OCI-LY7 (cell line): Measurements from ENCODE around the gene TTC13. TPM values are rescaled to one million over a fixed set of nuclear protein-coding genes. Genes with fewer than 3 reads are reported as not detected.

Experiments used
- BruUV-seq: library from RNA; stranded (reverse); fragments of 400-500 nt; replicated peaks from 2 replicates; lab custom pipeline; 2021; lab: Mats Ljungman, UMichigan
- CTCF ChIA-PET: fragments of 300-600 bp; sonication (Branson Sonifier 250); formaldehyde crosslinking; loops from one replicate; lab custom pipeline; 2022; ENCODE audit warnings: antibody characterized with exemption; ENCODE audit not compliant: unreplicated experiment; lab: Charles Lee
- POLR2A ChIA-PET: fragments of 300-600 bp; sonication (Branson Sonifier 250); formaldehyde crosslinking; loops from one replicate; lab custom pipeline; 2022; ENCODE audit warnings: antibody characterized with exemption; lab: Charles Lee
- DNase-seq: peaks from one replicate; pipeline ENCODE4 v3.0.0-alpha.2; 2015; ENCODE audit warnings: low spot score
- H2AFZ ChIP-seq: fragments of 200-600 bp; sonication (generic), shearing (Covaris generic); 2 replicates; pipeline ENCODE4 v1.6.1; 2014; ENCODE audit warnings: mild to moderate bottlenecking, antibody characterized with exemption, low read length, moderate library complexity
- H3K27ac ChIP-seq: fragments of 200-600 bp; sonication (generic); 2 replicates; pipeline ENCODE4 v1.5.1; 2014; ENCODE audit warnings: mixed run types, low read depth, mild to moderate bottlenecking, moderate library complexity, low read length, inconsistent platforms; ENCODE audit not compliant: poor library complexity, severe bottlenecking
- H3K36me3 ChIP-seq: fragments of 200-600 bp; sonication (generic); 2 replicates; pipeline ENCODE4 v1.6.1; 2014; ENCODE audit warnings: mild to moderate bottlenecking, antibody characterized with exemption, low read length, moderate library complexity, mixed read lengths; ENCODE audit not compliant: insufficient read depth
- H3K4me1 ChIP-seq: fragments of 200-600 bp; sonication (generic); 2 replicates; pipeline ENCODE4 v1.5.1; 2014; ENCODE audit warnings: mild to moderate bottlenecking, low read length; ENCODE audit not compliant: insufficient read depth, poor library complexity, severe bottlenecking
- H3K4me2 ChIP-seq: fragments of 200-600 bp; sonication (generic); 2 replicates; pipeline ENCODE4 v1.6.1; 2014; ENCODE audit warnings: mild to moderate bottlenecking, low read length
- H3K4me3 ChIP-seq: fragments of 200-600 bp; sonication (generic); 2 replicates; pipeline ENCODE4 v1.5.1; 2014; ENCODE audit warnings: mild to moderate bottlenecking, low read depth, low read length; ENCODE audit not compliant: poor library complexity, severe bottlenecking
- H3K79me2 ChIP-seq: fragments of 200-600 bp; sonication (generic); 2 replicates; pipeline ENCODE4 v1.6.1; 2016; ENCODE audit warnings: low read depth, mild to moderate bottlenecking, low read length, moderate library complexity, mixed read lengths; ENCODE audit not compliant: insufficient read depth
- H3K9me2 ChIP-seq: fragments of 200-600 bp; sonication (generic); 2 replicates; pipeline ENCODE4 v1.6.1; 2016; ENCODE audit warnings: mild to moderate bottlenecking, low read length, mixed read lengths; ENCODE audit not compliant: insufficient read depth
- H3K9me3 ChIP-seq: fragments of 200-600 bp; sonication (generic); 2 replicates; pipeline ENCODE4 v1.6.1; 2014; ENCODE audit warnings: mild to moderate bottlenecking, mixed run types, low read length, mixed read lengths
- H4K20me1 ChIP-seq: fragments of 200-600 bp; sonication (generic); 2 replicates; pipeline ENCODE4 v1.6.1; 2014; ENCODE audit warnings: mild to moderate bottlenecking, antibody characterized with exemption, low read length, moderate library complexity, mixed read lengths; ENCODE audit not compliant: insufficient read depth
- CTCF ChIP-seq: fragments of 200-600 bp; sonication (generic); conservative IDR thresholded peaks from 2 replicates; pipeline ENCODE4 v1.5.1; 2014; ENCODE audit warnings: mild to moderate bottlenecking, antibody characterized with exemption, low read length, moderate library complexity, mixed read lengths
- EZH2phosphoT487 ChIP-seq: fragments of 200-600 bp; sonication (generic); IDR thresholded peaks from 2 replicates; pipeline ENCODE4 v1.6.1; 2018; ENCODE audit warnings: low read depth, borderline replicate concordance, mild to moderate bottlenecking, mixed run types, antibody characterized with exemption, low read length, moderate library complexity, mixed read lengths
- intact Hi-C: fragments of 100-400 bp; cut with micrococcal nuclease; formaldehyde crosslinking; loops from one replicate; pipeline ENCODE4 v1.10.0; 2022; ENCODE audit not compliant: unreplicated experiment
- total RNA-seq, 2 experiments: library from RNA; depleted of rRNA in 1 of 2; stranded (reverse); fragments of >200 nt in 1 of 2; shearing (Covaris generic) in 1 of 2; gene quantifications; 2 replicates each; pipeline ENCODE4 v1.2.3, GENCODE V29; 2014 to 2022

The TTC13 gene
- total RNA-seq, 2 experiments from 2014 or later: 15.4 to 27.2 TPM

- no peak overlapping the region for H3K27ac ChIP-seq
- ChIA-PET CTCF (no interaction called here), POLR2A (interaction anchor here (0.7 kb wide), 1 partner anchor 26 kb away, joined by 6 read pairs; no protein-coding TSS in a partner anchor)
- intact Hi-C loops: no loop called here
- H4K20me1 ChIP-seq: no peaks in the 10 kb centered on the region; the same call in none of the 2 replicates
- TF ChIP-seq CTCF: no peak
- TF ChIP-seq EZH2phosphoT487: no peak
- no peak for DNase-seq
- H3K79me2 ChIP-seq: peaks cover 20% of the 10 kb centered on the region; the same call in 1 of the 2 replicates
- H3K9me3 ChIP-seq: no peaks in the 10 kb centered on the region
- H3K36me3 ChIP-seq: peaks cover 17% of the 10 kb centered on the region
- no peak overlapping the region for H3K4me2 ChIP-seq
- H3K4me1 ChIP-seq: peaks cover 19% of the 10 kb centered on the region
- H3K4me3 ChIP-seq: no peak overlapping the region
- H2AFZ ChIP-seq: no peak overlapping the region
- H3K9me2 ChIP-seq: no peaks in the 10 kb centered on the region
- BruUV-seq: no TSS peak
These were observed 5.2 kb upstream of the TTC13 start for GRCh38 chr1:230983811-230984210.

GRCh38 chr1:230982696-230983095, 4.0 kb upstream of the TTC13 start:
- CTCF ChIA-PET: no interaction called here
- no TSS peak for BruUV-seq

More at GRCh38 chr1:230982696-230983095, 4.0 kb upstream of the TTC13 start:
- peaks cover 24% of the 10 kb centered on the region; the same call in 1 of the 2 replicates for H3K79me2 ChIP-seq
- POLR2A ChIA-PET: interaction anchor here (0.5 to 1.5 kb wide), 5 partner anchors 8 to 575 kb away, joined by 3 to 5 read pairs (median 3); no protein-coding TSS in a partner anchor
- TF ChIP-seq EZH2phosphoT487 (no peak), CTCF (no peak)
- intact Hi-C loops: no loop called here
- H3K4me2 ChIP-seq: no peak overlapping the region
- no peaks in the 10 kb centered on the region for H3K9me3 ChIP-seq
- H3K36me3 ChIP-seq: peaks cover 17% of the 10 kb centered on the region
- H3K9me2 ChIP-seq: no peaks in the 10 kb centered on the region
- no peak overlapping the region for H3K4me3 ChIP-seq
- no peak overlapping the region for H2AFZ ChIP-seq
- H4K20me1 ChIP-seq: no peaks in the 10 kb centered on the region; the same call in none of the 2 replicates
- peaks cover 19% of the 10 kb centered on the region for H3K4me1 ChIP-seq
- no peak for DNase-seq
- H3K27ac ChIP-seq: no peak overlapping the region
